Tibial nerve (tissue), 4 donors: ENCODE data around the gene SH3RF3. TPM values are rescaled to one million over a fixed set of nuclear protein-coding genes. Genes with fewer than 3 reads are reported as not detected.

Experiments used
- DNase-seq, 2 donors: peaks; one replicate each; pipeline ENCODE4 v3.0.0-alpha.2; 2019; ENCODE audit warnings: low spot score in 2 of 2
- H3K27ac ChIP-seq, 4 donors: fragments of 200-600 bp; sonication (generic) in 3 of 4; one replicate each; pipeline ENCODE4 v1.5.1; 2017 to 2019; ENCODE audit warnings: mild to moderate bottlenecking in 1 of 4
- H3K27me3 ChIP-seq, 2 donors: fragments of 200-600 bp; sonication (generic) in 1 of 2; one replicate each; pipeline versions ENCODE4 v1.5.1 to v1.6.0; 2017 to 2019
- H3K36me3 ChIP-seq, 3 donors: fragments of 200-600 bp; sonication (generic); one replicate each; pipeline ENCODE4 v1.5.1; 2018 to 2019
- H3K4me1 ChIP-seq, 4 donors: fragments of 200-600 bp; sonication (generic) in 3 of 4; one replicate each; pipeline ENCODE4 v1.5.1; 2017 to 2019
- H3K4me3 ChIP-seq, 4 donors: fragments of 200-600 bp; sonication (generic) in 3 of 4; one replicate each; pipeline ENCODE4 v1.5.1; 2017 to 2019; ENCODE audit warnings: mild to moderate bottlenecking in 1 of 4, moderate library complexity in 1 of 4
- H3K9me3 ChIP-seq, 4 donors: fragments of 200-600 bp; sonication (generic) in 3 of 4; one replicate each; pipeline ENCODE4 v1.5.1; 2017 to 2019
- CTCF ChIP-seq, 5 experiments: fragments of 200-600 bp in 3 of 5; fragments of 450-650 bp in 2 of 5; sonication (generic) in 3 of 5; IDR thresholded peaks; one replicate each; pipeline ENCODE4 v1.5.1; 2016 to 2019; ENCODE audit warnings: antibody characterized with exemption in 5 of 5, mild to moderate bottlenecking in 3 of 5, moderate library complexity in 2 of 5
- EP300 ChIP-seq, 2 donors: sonication (generic); formaldehyde crosslinking; IDR thresholded peaks; one replicate each; pipeline ENCODE4 v1.6.1; 2017; ENCODE audit warnings: antibody characterized with exemption in 2 of 2, mild to moderate bottlenecking in 1 of 2
- POLR2A ChIP-seq, 2 donors: fragments of 450-650 bp; IDR thresholded peaks; one replicate each; pipeline ENCODE4 v1.6.1; 2017; ENCODE audit warnings: antibody characterized with exemption in 2 of 2, mild to moderate bottlenecking in 2 of 2, moderate library complexity in 2 of 2
- WGBS, 2 donors: methylation state at CpG; one replicate each; pipeline ENCODE4 v1.1.5; 2018; 5-methylcytosine and 5-hydroxymethylcytosine counted together
- total RNA-seq, 4 donors: library from RNA; depleted of rRNA; stranded (reverse); fragments of >200 nt; gene quantifications; one replicate each; pipeline ENCODE4 v1.1.0, GENCODE V29; 2016

Gene SH3RF3
- total RNA-seq, 4 donors from 2014 or later: 6.9 to 18.0 (median 11.4) TPM

GRCh38 chr2:109451671-109452070, 322.7 kb downstream of the SH3RF3 start:
- DNase-seq: no peak
- no peak overlapping the region for H3K27ac ChIP-seq
- peaks cover 0 to 15% (median 0%) of the 10 kb centered on the region in 3 donors for H3K36me3 ChIP-seq
- WGBS, 2 donors: 76 to 92% methylated on average over 6 of the region's 6 CpGs
- no peaks in the 10 kb centered on the region for H3K27me3 ChIP-seq
- no peaks in the 10 kb centered on the region for H3K9me3 ChIP-seq
- TF ChIP-seq CTCF (IDR thresholded peaks at IDR 0.05) (no peak), POLR2A (IDR thresholded peaks at IDR 0.05) (no peak), EP300 (IDR thresholded peaks at IDR 0.05) (no peak)
- no peak overlapping the region for H3K4me3 ChIP-seq
- peaks cover 0 to 21% (median 7%) of the 10 kb centered on the region in 4 donors for H3K4me1 ChIP-seq

- 95% methylated on average over 17 of the region's 17 CpGs for WGBS, 2 donors
- Histone ChIP-seq H3K4me3 (no peak overlapping the region), H3K9me3 (no peaks in the 10 kb centered on the region), H3K27me3 (no peaks in the 10 kb centered on the region), H3K36me3 (peaks cover 0 to 15% (median 0%) of the 10 kb centered on the region in 3 donors), H3K4me1 (peaks cover 0 to 12% (median 2%) of the 10 kb centered on the region in 4 donors), H3K27ac (no peak overlapping the region)
- DNase-seq: no peak
- TF ChIP-seq EP300 (IDR thresholded peaks at IDR 0.05) (no peak), POLR2A (IDR thresholded peaks at IDR 0.05) (no peak), CTCF (IDR thresholded peaks at IDR 0.05) (no peak)
Observed at GRCh38 chr2:109452318-109453305, 323.6 kb downstream of the SH3RF3 start.

- H3K27ac ChIP-seq: no peak overlapping the region
- H3K4me3 ChIP-seq: no peak overlapping the region
- peaks cover 0 to 15% (median 0%) of the 10 kb centered on the region in 3 donors for H3K36me3 ChIP-seq
- no peaks in the 10 kb centered on the region for H3K27me3 ChIP-seq
- no peaks in the 10 kb centered on the region for H3K9me3 ChIP-seq
- DNase-seq: no peak
- 92 to 94% methylated on average over 15 of the region's 15 CpGs for WGBS, 2 donors
- no peak for TF ChIP-seq POLR2A (IDR thresholded peaks at IDR 0.05)
- no peak for TF ChIP-seq CTCF (IDR thresholded peaks at IDR 0.05)
- no peak for TF ChIP-seq EP300 (IDR thresholded peaks at IDR 0.05)
- peaks cover 0 to 10% (median 0%) of the 10 kb centered on the region in 4 donors for H3K4me1 ChIP-seq
Observed at GRCh38 chr2:109453371-109453995, 324.5 kb downstream of the SH3RF3 start.

- no peak for TF ChIP-seq EP300 (IDR thresholded peaks at IDR 0.05)
- no peak for TF ChIP-seq POLR2A (IDR thresholded peaks at IDR 0.05)
- Histone ChIP-seq H3K4me1 (peaks cover 0 to 9% (median 0%) of the 10 kb centered on the region in 4 donors), H3K27me3 (no peaks in the 10 kb centered on the region), H3K4me3 (no peak overlapping the region), H3K27ac (no peak overlapping the region), H3K9me3 (no peaks in the 10 kb centered on the region), H3K36me3 (peaks cover 0 to 12% (median 0%) of the 10 kb centered on the region in 3 donors)
- no peak for DNase-seq
- WGBS, 2 donors: 84 to 88% methylated on average over 6 of the region's 6 CpGs
Observed at GRCh38 chr2:109454304-109454703, 325.3 kb downstream of the SH3RF3 start.

GRCh38 chr2:109454765-109455394, 325.9 kb downstream of the SH3RF3 start:
- H3K27ac ChIP-seq: no peak overlapping the region
- H3K9me3 ChIP-seq: no peaks in the 10 kb centered on the region
- no peaks in the 10 kb centered on the region for H3K27me3 ChIP-seq
- H3K4me1 ChIP-seq: peaks cover 0 to 4% (median 0%) of the 10 kb centered on the region in 4 donors
- H3K36me3 ChIP-seq: peaks cover 0 to 10% (median 0%) of the 10 kb centered on the region in 3 donors
- WGBS, 2 donors: 86 to 96% methylated on average over 7 of the region's 7 CpGs
- H3K4me3 ChIP-seq: no peak overlapping the region
- DNase-seq: no peak
- TF ChIP-seq EP300 (IDR thresholded peaks at IDR 0.05) (no peak), CTCF (IDR thresholded peaks at IDR 0.05) (no peak), POLR2A (IDR thresholded peaks at IDR 0.05) (no peak)
